Fibroblast of skin of abdomen (primary cell): ENCODE data around the gene GABRB3.

Source experiments
- DNase-seq: peaks from one replicate; pipeline ENCODE4 v3.0.0-alpha.2; 2013

GABRB3 gene

DNA sequence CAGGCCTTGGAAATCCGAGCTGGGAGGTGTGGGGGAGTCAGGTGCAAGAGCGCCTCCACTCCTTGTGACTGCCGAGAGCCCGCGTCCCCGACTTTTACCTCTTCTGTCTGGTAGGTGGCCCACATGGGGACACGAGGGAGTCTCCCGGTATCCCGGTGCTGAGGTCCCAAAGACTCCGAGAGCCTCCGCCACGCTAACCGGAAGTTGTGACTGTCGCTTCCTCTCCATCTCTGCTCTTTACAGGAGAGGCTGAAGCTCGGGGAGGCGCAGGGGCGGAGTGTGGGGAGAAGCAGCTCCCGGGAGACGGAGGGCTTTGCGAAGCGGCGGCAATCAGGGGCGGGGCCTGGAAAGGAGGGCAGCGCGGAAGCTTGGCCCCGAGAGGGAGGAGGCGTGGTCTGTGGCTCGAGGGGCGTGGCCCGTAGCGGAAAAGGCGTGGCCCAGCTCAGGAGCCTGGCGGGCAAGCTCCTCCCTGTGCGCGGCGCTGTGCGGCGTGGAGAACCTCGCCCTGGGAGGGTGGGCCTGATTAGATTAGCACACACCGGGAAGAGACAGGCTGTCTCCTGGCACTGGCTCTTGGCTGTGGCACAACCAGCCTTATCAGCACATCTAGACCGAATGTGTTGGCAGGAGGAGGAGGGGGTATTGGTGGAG, 143.9 kb downstream of the GABRB3 start:
- DNase-seq: peak; percentile 69

- DNase-seq: no peak
Measured at GRCh38 chr15:26628071-26628470, 144.8 kb downstream of the GABRB3 start.

DNA sequence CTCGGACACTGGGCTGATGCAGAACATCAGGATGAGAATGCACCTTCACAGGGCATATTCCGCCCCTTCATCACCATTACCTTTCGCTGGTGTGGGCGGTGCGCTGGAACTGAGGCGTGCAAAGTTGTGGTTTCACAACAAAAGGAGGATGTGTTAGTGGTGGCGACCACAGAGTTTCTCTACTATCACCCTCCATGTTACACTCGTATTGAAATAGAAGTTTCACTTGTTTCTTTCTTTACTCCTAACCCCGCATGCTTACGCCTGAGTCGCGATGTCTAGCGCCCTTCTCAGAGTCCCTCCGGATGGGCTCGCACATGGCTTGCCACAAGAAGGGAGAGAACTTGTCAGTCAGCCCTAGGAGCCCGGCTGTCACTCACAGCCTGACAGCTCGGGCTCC, 148.7 kb downstream of the GABRB3 start:
- no peak for DNase-seq

DNA sequence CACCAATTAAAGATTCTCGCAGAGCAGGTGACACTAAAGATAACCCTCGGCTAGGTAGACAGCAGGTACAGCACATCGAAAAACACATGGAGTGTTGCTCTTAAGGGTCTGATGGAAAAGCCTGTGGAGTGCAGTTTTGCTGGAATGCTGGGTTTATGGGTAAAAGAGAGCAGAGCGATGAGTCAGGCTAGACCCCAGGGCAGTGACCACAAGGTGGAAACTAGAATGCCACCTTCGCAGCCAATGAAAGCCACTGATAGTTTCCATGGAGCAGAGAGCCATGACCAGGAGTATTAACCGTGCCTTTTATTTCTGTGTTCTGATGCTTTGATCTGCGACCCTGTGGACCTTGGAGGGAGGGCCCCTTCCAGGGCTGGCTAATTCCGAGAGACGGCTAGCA, 149.8 kb downstream of the GABRB3 start:
- no peak for DNase-seq

GRCh38 chr15:26621816-26622215, 151.1 kb downstream of the GABRB3 start:
- no peak for DNase-seq

GRCh38 chr15:26620528-26621458, 152.1 kb downstream of the GABRB3 start:
- peak; percentile 4 for DNase-seq

DNA sequence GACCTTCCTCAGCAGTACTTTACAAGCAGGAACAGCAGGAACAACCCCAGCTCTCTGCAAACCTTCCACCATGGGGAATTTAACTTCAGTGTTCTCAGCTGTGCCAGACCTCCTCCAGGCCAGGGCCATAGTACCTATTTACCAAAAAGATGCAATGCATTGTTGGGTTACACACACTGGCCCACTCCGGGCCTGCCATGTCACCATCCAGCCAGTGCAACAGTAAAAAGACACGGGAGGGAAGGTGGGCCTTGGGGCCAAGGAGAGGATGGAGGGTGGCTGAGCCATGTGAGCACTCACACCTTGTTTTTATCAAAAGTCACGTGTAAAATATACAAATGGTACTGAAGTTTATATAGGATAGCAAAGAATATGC, 157.0 kb downstream of the GABRB3 start:
- no peak for DNase-seq

- DNase-seq: no peak
Measured at GRCh38 chr15:26615188-26615926, 157.5 kb downstream of the GABRB3 start.

GRCh38 chr15:26614734-26615133, 158.1 kb downstream of the GABRB3 start:
- no peak for DNase-seq

DNA sequence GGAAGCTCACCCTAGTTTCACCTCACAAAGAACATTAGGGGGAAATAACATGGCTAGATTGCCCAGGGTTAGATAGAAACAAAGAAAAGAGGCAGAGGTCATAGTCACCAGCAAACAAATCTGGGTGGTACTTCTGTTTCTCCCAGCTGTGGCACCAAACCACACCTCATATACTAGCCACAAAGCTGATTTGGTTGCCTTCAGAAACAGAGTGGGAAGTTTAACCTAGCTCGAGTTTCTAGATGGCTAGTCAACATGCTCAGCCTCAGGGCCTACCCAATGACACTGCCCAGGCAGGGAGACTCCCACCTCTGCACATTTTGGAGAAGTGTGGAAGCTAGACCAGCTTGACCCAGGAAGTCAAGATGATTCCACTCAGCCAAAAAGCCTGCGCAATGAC, 174.2 kb downstream of the GABRB3 start:
- DNase-seq: no peak

DNA sequence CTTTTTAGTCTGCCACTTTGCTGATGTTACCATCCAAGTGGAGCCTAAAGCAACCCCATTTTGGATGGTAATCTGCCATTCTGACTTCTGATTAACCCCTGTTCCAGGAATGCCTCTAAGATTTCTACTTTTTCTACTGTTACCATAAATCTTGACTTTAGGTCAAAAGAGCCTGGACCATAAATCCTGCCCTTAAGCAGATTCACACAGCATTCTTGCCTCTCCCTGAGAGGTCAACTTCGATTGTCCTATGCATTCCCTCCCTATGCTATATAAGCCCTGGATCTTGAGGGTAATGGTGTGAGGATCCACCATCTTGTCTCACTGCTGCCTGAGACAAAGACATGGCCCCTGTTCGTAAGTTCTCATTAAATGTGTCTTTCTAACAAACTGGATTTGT, 177.3 kb downstream of the GABRB3 start:
- DNase-seq: no peak

DNA sequence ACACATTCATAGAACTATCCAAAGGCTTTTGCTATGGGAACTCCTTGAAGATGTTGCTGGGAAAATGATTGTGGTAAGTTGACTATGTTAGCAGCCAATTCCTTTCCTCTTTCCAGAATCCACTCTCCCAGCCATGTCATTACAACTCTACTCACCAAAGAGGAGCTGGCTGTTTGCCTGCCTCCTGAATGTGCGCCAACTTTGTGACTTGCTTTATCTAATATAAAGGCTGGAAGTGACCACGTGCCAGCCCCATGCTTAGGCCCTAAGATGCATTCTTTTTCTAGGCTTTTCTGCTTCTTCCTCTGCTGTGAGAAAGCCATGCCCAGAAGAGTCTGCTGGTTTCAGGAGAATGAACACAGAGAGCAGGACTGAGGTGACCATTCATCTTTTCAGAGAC, 182.2 kb downstream of the GABRB3 start:
- no peak for DNase-seq

DNA sequence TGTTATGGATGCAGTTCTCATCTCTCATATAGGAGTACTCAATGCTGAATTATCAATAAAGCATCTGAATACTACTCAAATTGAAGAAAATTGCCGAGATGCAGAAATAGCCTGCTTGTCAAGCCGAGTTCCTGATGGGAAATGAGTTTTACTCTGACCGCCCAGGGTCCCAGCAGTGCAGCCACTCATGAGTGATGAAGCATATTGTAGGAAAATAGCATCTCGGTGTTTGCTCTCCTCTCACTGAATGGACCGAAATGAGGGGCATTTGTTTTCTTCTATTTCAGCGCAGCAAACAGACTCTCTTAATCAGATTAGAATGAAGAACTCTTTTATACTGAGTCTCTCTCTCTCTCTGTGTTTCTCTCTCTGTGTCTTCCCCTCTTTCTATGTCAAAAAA, 190.0 kb downstream of the GABRB3 start:
- DNase-seq: no peak

DNA sequence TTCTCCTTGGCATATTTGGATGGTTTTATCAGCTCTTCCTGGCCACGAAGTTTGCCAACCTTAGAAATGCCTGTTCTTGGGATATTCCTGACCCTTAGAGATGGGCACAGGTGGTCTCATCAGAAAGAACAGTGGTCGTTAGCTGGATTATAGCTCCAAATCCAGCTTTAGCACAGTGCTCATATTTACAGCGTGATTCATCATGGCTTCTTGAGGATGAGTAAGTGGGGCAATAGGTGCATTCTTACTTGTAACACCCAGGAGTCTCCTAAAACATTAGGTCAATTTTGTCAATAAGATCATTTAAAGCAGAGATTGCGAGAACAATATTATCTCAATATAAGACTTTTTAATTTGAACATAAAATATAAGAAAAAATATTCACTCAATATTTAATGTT, 191.9 kb downstream of the GABRB3 start:
- no peak for DNase-seq

DNA sequence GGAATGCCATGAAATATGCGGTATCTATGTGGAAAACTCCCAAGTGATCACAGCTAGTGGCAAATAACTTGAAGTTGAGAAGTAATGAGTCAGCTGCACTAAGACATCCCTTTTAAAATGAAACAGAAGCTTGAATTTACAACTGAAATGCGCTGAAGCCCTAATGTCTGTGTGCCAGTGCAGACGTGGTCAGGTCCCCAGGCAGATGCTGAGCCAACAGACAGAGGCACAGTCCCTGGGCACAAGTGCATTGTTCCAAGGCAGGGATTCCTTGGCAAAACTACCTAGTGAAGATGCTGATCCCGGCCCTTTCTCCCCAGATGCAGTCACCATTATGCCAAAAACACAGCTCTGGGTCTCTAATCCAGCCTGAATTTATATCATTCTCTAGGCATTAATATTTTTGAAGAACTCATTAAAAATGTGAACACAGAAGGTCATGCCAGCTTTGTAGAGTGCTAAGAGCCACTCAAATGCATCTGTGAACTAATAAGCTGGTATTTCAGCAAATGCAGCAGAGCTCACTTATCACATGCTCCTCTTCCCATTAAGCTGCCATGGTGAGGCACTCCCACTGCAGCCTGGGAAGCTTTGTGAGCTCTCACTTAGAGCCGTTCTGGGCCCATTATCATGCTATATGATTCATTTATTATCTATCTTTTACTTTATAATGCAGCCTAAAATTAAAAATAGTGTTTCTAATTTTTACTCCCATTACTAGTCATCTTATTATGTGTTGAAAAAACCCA, 200.1 kb downstream of the GABRB3 start:
- no peak for DNase-seq

DNA sequence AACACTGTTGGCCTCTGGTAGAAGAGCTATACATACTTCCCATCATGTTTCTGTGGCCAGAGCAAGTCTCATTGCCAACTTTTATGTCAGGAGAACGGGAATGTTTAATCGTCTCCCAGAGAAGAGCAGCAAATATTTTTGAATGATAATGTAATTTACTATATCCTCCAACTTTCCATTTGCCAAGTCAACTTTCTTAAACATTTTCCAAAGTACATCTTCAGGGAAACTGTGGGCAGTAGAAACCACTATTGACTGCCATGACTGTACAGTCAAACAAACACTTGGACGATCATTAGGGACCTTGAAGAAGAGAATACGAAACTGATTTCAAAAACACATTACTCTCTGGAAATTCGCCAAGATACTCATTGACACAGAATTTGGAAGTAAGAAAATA, 201.5 kb downstream of the GABRB3 start:
- DNase-seq: no peak

- no peak for DNase-seq
Measured at GRCh38 chr15:26565542-26565941, 207.3 kb downstream of the GABRB3 start.

GRCh38 chr15:26564361-26564760, 208.5 kb downstream of the GABRB3 start:
- no peak for DNase-seq

DNA sequence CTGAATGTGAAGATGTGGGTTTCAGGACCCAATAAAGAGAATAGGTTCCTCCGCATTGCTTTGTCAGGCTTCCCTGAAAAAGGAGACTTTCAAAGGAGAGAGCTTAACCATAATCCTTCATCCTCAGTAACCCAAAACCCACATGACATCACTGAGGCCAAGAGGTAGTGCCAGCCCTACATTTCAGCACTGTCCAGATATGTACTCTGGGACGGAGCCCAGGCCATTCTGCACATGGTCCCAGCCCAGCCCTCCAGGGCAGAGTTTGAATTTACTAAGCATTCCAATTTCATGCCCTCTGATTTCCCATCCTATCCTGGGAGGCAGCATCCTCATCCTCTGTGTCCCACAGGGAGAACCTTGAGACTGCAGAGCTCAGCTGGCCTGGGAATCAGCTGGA, 210.5 kb downstream of the GABRB3 start:
- DNase-seq: no peak

GRCh38 chr15:26561896-26562295, 211.0 kb downstream of the GABRB3 start:
- peak; percentile 63 for DNase-seq

- DNase-seq: no peak
Measured at GRCh38 chr15:26561130-26561529, 211.7 kb downstream of the GABRB3 start.

DNA sequence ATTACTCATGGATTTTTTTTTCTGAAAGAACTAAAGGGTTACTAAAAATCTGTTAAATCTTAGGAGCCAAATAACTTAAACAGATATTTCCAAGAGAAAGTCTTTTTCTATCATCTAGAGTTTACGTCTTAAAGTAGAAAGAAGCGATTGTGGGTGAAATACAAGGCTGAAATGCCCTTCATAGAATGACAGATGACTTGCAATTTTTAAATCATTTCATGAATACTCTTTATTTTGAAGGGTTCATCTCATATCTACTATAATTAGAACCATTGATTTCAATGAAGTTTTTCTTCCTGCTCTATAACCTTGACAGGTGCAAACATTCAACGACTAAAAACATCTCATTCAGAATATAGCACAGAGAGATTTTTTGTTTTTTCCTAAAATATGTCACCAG, 217.0 kb downstream of the GABRB3 start:
- DNase-seq: no peak

DNA sequence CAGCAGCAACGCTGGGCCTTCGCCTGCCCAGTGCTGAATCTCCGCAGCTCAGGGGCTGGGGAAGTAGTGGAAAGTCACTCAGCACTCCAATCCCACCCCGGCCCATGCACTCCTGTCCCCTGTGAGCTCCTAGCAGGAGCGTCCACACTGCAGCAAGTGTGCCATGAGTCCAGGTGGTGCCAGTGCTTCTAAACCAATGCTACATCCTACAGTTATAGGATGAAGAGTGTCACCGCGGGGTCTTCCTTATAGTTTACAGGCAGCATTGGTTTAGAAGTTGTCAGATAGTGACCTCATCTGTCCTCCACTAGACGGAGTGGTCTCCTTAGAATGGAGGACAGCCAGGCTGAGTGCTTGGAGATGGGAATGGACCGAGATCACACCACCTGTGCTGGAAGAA, 221.4 kb downstream of the GABRB3 start:
- DNase-seq: no peak
